WERI-Rb-1 (cell line): Measurements from ENCODE around the gene DAB1.

ENCODE experiments used
- DNase-seq: peaks from one replicate; pipeline ENCODE4 v3.0.0-alpha.2; 2020
- H3K27ac ChIP-seq: fragments of 250-450 bp; sonication (Bioruptor Pico); 2 replicates; pipeline ENCODE4 v1.5.1; 2020; ENCODE audit warnings: mild to moderate bottlenecking, moderate library complexity
- H3K27me3 ChIP-seq: fragments of 250-450 bp; sonication (Bioruptor Pico); 2 replicates; pipeline ENCODE4 v1.5.1; 2021; ENCODE audit warnings: mild to moderate bottlenecking, low read depth, moderate library complexity; ENCODE audit not compliant: insufficient read depth, severe bottlenecking
- H3K36me3 ChIP-seq: fragments of 250-450 bp; sonication (Bioruptor Pico); 2 replicates; pipeline ENCODE4 v1.5.1; 2020; ENCODE audit warnings: mild to moderate bottlenecking, moderate library complexity
- H3K4me3 ChIP-seq: 2 replicates; pipeline ENCODE4 v1.5.1; 2011; ENCODE audit warnings: low read depth, mild to moderate bottlenecking, control low read depth, low read length
- H3K9me3 ChIP-seq: fragments of 250-450 bp; sonication (Bioruptor Pico); 2 replicates; pipeline ENCODE4 v1.5.1; 2021; ENCODE audit warnings: mild to moderate bottlenecking, moderate library complexity; ENCODE audit not compliant: severe bottlenecking
- TF ChIP-seq, protein P1 (sequence below): IDR thresholded peaks from 2 replicates; pipeline ENCODE4 v1.5.1; 2011; ENCODE audit warnings: low read depth, mild to moderate bottlenecking, control low read depth, inconsistent platforms, low read length

The DAB1 gene

DNA sequence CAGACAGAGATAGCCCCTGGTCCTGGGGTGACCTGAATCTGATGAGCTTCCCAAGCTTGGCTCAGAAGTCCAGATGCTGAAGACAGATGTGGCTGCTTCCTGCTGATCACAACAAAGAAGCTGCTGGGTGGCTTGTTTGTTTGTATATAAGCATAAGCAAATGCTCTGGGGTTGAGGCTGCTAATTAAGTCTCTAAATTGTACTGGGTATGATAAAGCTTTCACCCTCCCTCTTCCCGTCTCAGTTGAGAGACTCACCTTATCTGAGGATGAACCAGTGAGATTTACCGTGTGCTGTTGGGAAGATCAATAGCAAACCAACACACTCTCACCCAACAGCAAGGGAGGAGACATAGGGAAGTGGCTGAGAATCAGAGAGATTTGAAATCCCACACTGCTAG is 42.0 kb downstream of the DAB1 start:
- no peaks in the 10 kb centered on the region for H3K27me3 ChIP-seq
- H3K9me3 ChIP-seq = no peaks in the 10 kb centered on the region
- no peak for DNase-seq
- H3K4me3 ChIP-seq = no peak overlapping the region
- H3K36me3 ChIP-seq = no peaks in the 10 kb centered on the region
- TF ChIP-seq, protein P1, sequence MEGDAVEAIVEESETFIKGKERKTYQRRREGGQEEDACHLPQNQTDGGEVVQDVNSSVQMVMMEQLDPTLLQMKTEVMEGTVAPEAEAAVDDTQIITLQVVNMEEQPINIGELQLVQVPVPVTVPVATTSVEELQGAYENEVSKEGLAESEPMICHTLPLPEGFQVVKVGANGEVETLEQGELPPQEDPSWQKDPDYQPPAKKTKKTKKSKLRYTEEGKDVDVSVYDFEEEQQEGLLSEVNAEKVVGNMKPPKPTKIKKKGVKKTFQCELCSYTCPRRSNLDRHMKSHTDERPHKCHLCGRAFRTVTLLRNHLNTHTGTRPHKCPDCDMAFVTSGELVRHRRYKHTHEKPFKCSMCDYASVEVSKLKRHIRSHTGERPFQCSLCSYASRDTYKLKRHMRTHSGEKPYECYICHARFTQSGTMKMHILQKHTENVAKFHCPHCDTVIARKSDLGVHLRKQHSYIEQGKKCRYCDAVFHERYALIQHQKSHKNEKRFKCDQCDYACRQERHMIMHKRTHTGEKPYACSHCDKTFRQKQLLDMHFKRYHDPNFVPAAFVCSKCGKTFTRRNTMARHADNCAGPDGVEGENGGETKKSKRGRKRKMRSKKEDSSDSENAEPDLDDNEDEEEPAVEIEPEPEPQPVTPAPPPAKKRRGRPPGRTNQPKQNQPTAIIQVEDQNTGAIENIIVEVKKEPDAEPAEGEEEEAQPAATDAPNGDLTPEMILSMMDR = no peak
- H3K27ac ChIP-seq = no peak overlapping the region

DNA sequence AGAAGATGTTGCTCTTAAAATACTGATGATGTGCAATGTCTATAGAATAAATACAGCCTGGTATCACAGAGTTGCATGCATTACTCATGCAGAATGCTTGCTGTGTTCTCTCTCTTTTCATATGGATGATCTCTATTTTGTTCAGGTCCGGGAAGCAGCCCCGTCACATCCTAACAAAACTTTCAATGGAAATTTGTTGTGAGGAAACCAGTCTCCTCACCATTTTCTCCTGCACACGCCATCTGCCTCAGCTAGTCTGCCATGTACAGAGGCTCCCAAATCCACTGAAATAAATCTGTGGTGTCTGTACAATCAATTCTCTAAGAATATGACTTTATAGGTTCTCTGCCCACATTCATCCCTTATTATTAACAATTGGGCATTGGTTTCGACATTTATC is 42.4 kb downstream of the DAB1 start:
- TF ChIP-seq, protein P1 = no peak
- Histone ChIP-seq H3K27me3 (no peaks in the 10 kb centered on the region), H3K9me3 (no peaks in the 10 kb centered on the region), H3K4me3 (no peak overlapping the region), H3K36me3 (no peaks in the 10 kb centered on the region), H3K27ac (no peak overlapping the region)
- DNase-seq = no peak

- Histone ChIP-seq H3K4me3 (no peak overlapping the region), H3K36me3 (no peaks in the 10 kb centered on the region), H3K27me3 (no peaks in the 10 kb centered on the region), H3K27ac (no peak overlapping the region), H3K9me3 (no peaks in the 10 kb centered on the region)
- TF ChIP-seq, protein P1 = no peak
- DNase-seq = no peak
Observed at GRCh38 chr1:57380923-57381322, 42.9 kb downstream of the DAB1 start.

DNA sequence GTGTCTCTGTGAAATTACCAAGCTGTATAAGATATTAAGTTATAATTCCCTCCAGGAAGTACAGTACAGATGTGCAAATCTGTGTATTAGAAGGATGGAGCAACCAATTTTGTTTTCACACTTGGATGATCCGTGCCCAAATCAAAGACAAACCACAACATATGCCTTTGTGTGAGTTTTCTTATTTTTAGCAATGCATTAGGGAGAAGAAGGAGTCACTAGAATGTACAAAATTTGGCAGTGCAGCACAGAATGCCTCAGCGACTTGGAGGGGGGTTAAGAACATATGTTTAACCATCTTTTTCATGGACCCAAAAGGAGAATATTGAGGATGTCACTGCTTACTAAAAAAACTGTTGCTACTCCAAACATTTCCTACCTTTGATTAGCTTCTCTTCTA is 45.3 kb downstream of the DAB1 start:
- Histone ChIP-seq H3K27me3 (no peaks in the 10 kb centered on the region), H3K36me3 (no peaks in the 10 kb centered on the region), H3K9me3 (no peaks in the 10 kb centered on the region), H3K27ac (no peak overlapping the region), H3K4me3 (no peak overlapping the region)
- TF ChIP-seq, protein P1 = no peak
- DNase-seq = no peak

GRCh38 chr1:57377339-57378139 is 46.3 kb downstream of the DAB1 start:
- Histone ChIP-seq H3K27ac (no peak overlapping the region), H3K27me3 (no peaks in the 10 kb centered on the region), H3K9me3 (no peaks in the 10 kb centered on the region), H3K4me3 (no peak overlapping the region), H3K36me3 (no peaks in the 10 kb centered on the region)
- no peak for DNase-seq
- TF ChIP-seq, protein P1 = no peak

GRCh38 chr1:57376041-57376440 is 47.8 kb downstream of the DAB1 start:
- Histone ChIP-seq H3K4me3 (no peak overlapping the region), H3K27ac (no peak overlapping the region), H3K27me3 (no peaks in the 10 kb centered on the region), H3K9me3 (no peaks in the 10 kb centered on the region), H3K36me3 (no peaks in the 10 kb centered on the region)
- TF ChIP-seq, protein P1 = no peak
- DNase-seq = no peak
